HEK293 (cell line): Measurements from ENCODE around the gene RPL19.

Source experiments
- CTCF ChIA-PET: fragments of 350-600 bp; formaldehyde crosslinking; extraction: SDS; loops from one replicate; lab custom pipeline; 2021; ENCODE audit warnings: antibody characterized with exemption; lab: Yijun Ruan, JAX
- POLR2A ChIA-PET: fragments of 300-600 bp; formaldehyde crosslinking; extraction: SDS; loops from one replicate; lab custom pipeline; 2020; ENCODE audit warnings: antibody characterized with exemption, inconsistent platforms; lab: Yijun Ruan, JAX
- H3K27ac ChIP-seq: fragments of 200-500 bp; sonication (Bioruptor generic); 2 replicates; pipeline ENCODE4 v1.5.1; 2014; ENCODE audit warnings: low read depth, low read length, control low read depth, inconsistent platforms; ENCODE audit errors: extremely low read depth
- H3K36me3 ChIP-seq, 2 experiments: fragments of 200-500 bp in 1 of 2; sonication (Bioruptor generic) in 1 of 2; 1 replicate in 1 of 2; 2 replicates in 1 of 2; pipeline ENCODE4 v1.5.1; 2014 to 2017; ENCODE audit warnings: inconsistent platforms in 2 of 2, low read length in 2 of 2; ENCODE audit not compliant: control insufficient read depth in 2 of 2, insufficient read depth in 1 of 2
- H3K4me1 ChIP-seq: fragments of 200-500 bp; sonication (Bioruptor generic); 2 replicates; pipeline ENCODE4 v1.5.1; 2014; ENCODE audit warnings: mild to moderate bottlenecking, low read length, inconsistent platforms; ENCODE audit not compliant: control insufficient read depth, insufficient read depth
- H3K4me3 ChIP-seq: 2 replicates; pipeline ENCODE4 v1.5.1; 2011; ENCODE audit warnings: low read depth, mild to moderate bottlenecking, control low read depth, low read length, moderate library complexity
- H3K9me3 ChIP-seq: fragments of 200-500 bp; sonication (Bioruptor generic); 2 replicates; pipeline ENCODE4 v1.5.1; 2014; ENCODE audit warnings: low read depth, low read length, inconsistent platforms; ENCODE audit not compliant: control insufficient read depth, insufficient read depth
- CTCF ChIP-seq: fragments of 450-650 bp; formaldehyde crosslinking; IDR thresholded peaks from 2 replicates; pipeline ENCODE4 v1.5.1; 2016; ENCODE audit warnings: missing biosample characterization, missing genetic modification characterization
- FEZF1 ChIP-seq: fragments of 450-650 bp; formaldehyde crosslinking; IDR thresholded peaks from 2 replicates; pipeline ENCODE4 v1.5.1; 2016; ENCODE audit warnings: missing biosample characterization, missing genetic modification characterization
- HOXD13 ChIP-seq: sonication (generic); formaldehyde crosslinking; IDR thresholded peaks from 2 replicates; pipeline ENCODE4 v1.8.0; 2022; ENCODE audit warnings: missing genetic modification reagents, borderline replicate concordance
- IKZF3 ChIP-seq: fragments of 450-650 bp; IDR thresholded peaks from 2 replicates; pipeline ENCODE4 v1.5.0; 2018; ENCODE audit warnings: missing biosample characterization, mild to moderate bottlenecking, missing genetic modification characterization, moderate library complexity
- KLF16 ChIP-seq: fragments of 450-650 bp; formaldehyde crosslinking; IDR thresholded peaks from 2 replicates; pipeline ENCODE4 v1.5.1; 2017; ENCODE audit warnings: missing biosample characterization, missing genetic modification characterization
- MEIS1 ChIP-seq: sonication (generic); formaldehyde crosslinking; IDR thresholded peaks from 2 replicates; pipeline ENCODE4 v1.8.1; 2022; ENCODE audit warnings: missing genetic modification reagents, mild to moderate bottlenecking, borderline replicate concordance
- OVOL3 ChIP-seq: fragments of 450-650 bp; formaldehyde crosslinking; IDR thresholded peaks from 2 replicates; pipeline ENCODE4 v1.5.1; 2016; ENCODE audit warnings: missing biosample characterization, missing genetic modification characterization
- SALL2 ChIP-seq: fragments of 450-650 bp; formaldehyde crosslinking; IDR thresholded peaks from 2 replicates; pipeline ENCODE4 v1.5.0; 2017; ENCODE audit warnings: missing biosample characterization, mild to moderate bottlenecking, missing genetic modification characterization, borderline replicate concordance
- TCF7L2 ChIP-seq: IDR thresholded peaks from 2 replicates; pipeline ENCODE4 v1.6.1; 2011; ENCODE audit warnings: low read depth, mild to moderate bottlenecking, inconsistent platforms, low read length, moderate library complexity, borderline replicate concordance
- TRIM28 ChIP-seq: IDR thresholded peaks from 2 replicates; pipeline ENCODE4 v1.6.1; 2011; ENCODE audit warnings: low read length, control low read depth, borderline replicate concordance
- YY1 ChIP-seq: fragments of 450-650 bp; formaldehyde crosslinking; IDR thresholded peaks from 2 replicates; pipeline ENCODE4 v1.5.1; 2018; ENCODE audit warnings: missing biosample characterization, missing genetic modification characterization
- YY2 ChIP-seq: fragments of 450-650 bp; formaldehyde crosslinking; IDR thresholded peaks from 2 replicates; pipeline ENCODE4 v1.5.1; 2016; ENCODE audit warnings: missing biosample characterization, missing genetic modification characterization
- ZBTB26 ChIP-seq: fragments of 450-650 bp; formaldehyde crosslinking; optimal IDR thresholded peaks from 2 replicates; pipeline ENCODE3; 2016; ENCODE audit warnings: missing biosample characterization, mild to moderate bottlenecking, missing genetic modification characterization
- ZBTB7A ChIP-seq: fragments of 450-650 bp; formaldehyde crosslinking; IDR thresholded peaks from 2 replicates; pipeline ENCODE4 v1.5.1; 2016; ENCODE audit warnings: low read depth, missing biosample characterization, missing genetic modification characterization
- ZNF138 ChIP-seq: fragments of 450-650 bp; formaldehyde crosslinking; IDR thresholded peaks from 2 replicates; pipeline ENCODE4 v1.5.1; 2016; ENCODE audit warnings: missing biosample characterization, missing genetic modification characterization, borderline replicate concordance
- ZNF274 ChIP-seq, 2 experiments: fragments of 200-500 bp in 1 of 2; fragments of 450-650 bp in 1 of 2; sonication (Bioruptor generic) in 1 of 2; formaldehyde crosslinking in 1 of 2; IDR thresholded peaks; 2 replicates each; pipeline versions ENCODE4 v1.5.1 to v1.6.1; 2014 to 2016; ENCODE audit warnings: borderline replicate concordance in 1 of 2, inconsistent platforms in 1 of 2, low read length in 1 of 2, missing biosample characterization in 1 of 2, missing genetic modification characterization in 1 of 2
- ZNF366 ChIP-seq: fragments of 450-650 bp; formaldehyde crosslinking; conservative IDR thresholded peaks from 2 replicates; pipeline ENCODE4 v1.5.1; 2016; ENCODE audit warnings: missing biosample characterization, missing genetic modification characterization
- ZNF426 ChIP-seq: fragments of 450-650 bp; formaldehyde crosslinking; IDR thresholded peaks from 2 replicates; pipeline ENCODE4 v1.5.1; 2017; ENCODE audit warnings: missing biosample characterization, missing genetic modification characterization, mild to moderate bottlenecking, inconsistent platforms, moderate library complexity
- ZNF580 ChIP-seq: fragments of 450-650 bp; formaldehyde crosslinking; IDR thresholded peaks from 2 replicates; pipeline ENCODE4 v1.5.1; 2016; ENCODE audit warnings: missing biosample characterization, missing genetic modification characterization
- ZNF596 ChIP-seq: fragments of 450-650 bp; IDR thresholded peaks from 2 replicates; pipeline ENCODE4 v1.5.0; 2018; ENCODE audit warnings: missing biosample characterization, mild to moderate bottlenecking, missing genetic modification characterization, moderate library complexity
- ZNF600 ChIP-seq: fragments of 450-650 bp; formaldehyde crosslinking; IDR thresholded peaks from 2 replicates; pipeline ENCODE4 v1.5.1; 2016; ENCODE audit warnings: missing biosample characterization, missing genetic modification characterization
- ZNF610 ChIP-seq: fragments of 450-650 bp; formaldehyde crosslinking; IDR thresholded peaks from 2 replicates; pipeline ENCODE4 v1.5.1; 2016; ENCODE audit warnings: missing biosample characterization, missing genetic modification characterization, borderline replicate concordance
- ZNF629 ChIP-seq: fragments of 450-650 bp; formaldehyde crosslinking; IDR thresholded peaks from 2 replicates; pipeline ENCODE4 v1.5.1; 2017; ENCODE audit warnings: missing biosample characterization, missing genetic modification characterization
- ZNF664 ChIP-seq: fragments of 450-650 bp; formaldehyde crosslinking; IDR thresholded peaks from 2 replicates; pipeline ENCODE4 v1.5.1; 2016; ENCODE audit warnings: missing biosample characterization, missing genetic modification characterization
- ZNF747 ChIP-seq: fragments of 450-650 bp; formaldehyde crosslinking; IDR thresholded peaks from 2 replicates; pipeline ENCODE4 v1.5.1; 2016; ENCODE audit warnings: missing biosample characterization, missing genetic modification characterization
- ZNF837 ChIP-seq: fragments of 450-650 bp; formaldehyde crosslinking; IDR thresholded peaks from 2 replicates; pipeline ENCODE4 v1.5.1; 2016; ENCODE audit warnings: missing biosample characterization, missing genetic modification characterization
- ZNF843 ChIP-seq: fragments of 450-650 bp; formaldehyde crosslinking; IDR thresholded peaks from 2 replicates; pipeline ENCODE4 v1.5.1; 2016; ENCODE audit warnings: missing biosample characterization, missing genetic modification characterization
- TF ChIP-seq, protein P1 (sequence below): fragments of 450-650 bp; formaldehyde crosslinking; IDR thresholded peaks from 2 replicates; pipeline ENCODE4 v1.5.1; 2016; ENCODE audit warnings: missing biosample characterization, missing genetic modification characterization, low read depth
- TF ChIP-seq, protein P2 (sequence below): fragments of 450-650 bp; formaldehyde crosslinking; IDR thresholded peaks from 2 replicates; pipeline ENCODE4 v1.5.1; 2017; ENCODE audit warnings: missing biosample characterization, missing genetic modification characterization

RPL19 gene

DNA sequence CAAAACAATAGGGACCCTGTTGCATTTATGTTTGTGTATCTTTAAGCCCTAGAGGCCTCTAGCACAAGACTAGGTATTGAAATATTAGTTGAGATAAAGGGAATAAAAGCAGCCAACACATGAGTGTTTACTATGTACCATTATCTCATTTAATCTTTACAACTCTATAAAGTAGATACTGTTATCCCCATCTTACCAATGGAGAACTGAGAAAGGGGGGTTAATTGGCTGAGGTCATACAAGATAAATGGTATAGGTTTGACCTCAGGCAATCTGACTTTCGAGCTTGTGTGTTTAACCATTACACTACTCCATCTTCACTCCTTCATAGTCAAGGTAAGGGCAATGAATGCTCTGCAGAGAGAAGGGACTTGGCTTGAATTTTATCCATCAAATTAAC, 51.9 kb downstream of the RPL19 start:
- CTCF ChIA-PET = interaction anchor here (0.7 to 2.3 kb wide), 11 partner anchors 8 to 747 kb away, joined by 3 to 16 read pairs (median 6); no protein-coding TSS in a partner anchor
- TF ChIP-seq ZNF629 (tag by site-specific recombination) (peak; percentile 33; the same call in 1 of the 2 replicates), ZBTB7A (tag by site-specific recombination) (no peak), ZNF610 (no peak), KLF16 (tag by site-specific recombination) (peak; percentile 30; the same call in 1 of the 2 replicates), YY1 (tag by site-specific recombination) (no peak), IKZF3 (peak; percentile 41; the same call in 1 of the 2 replicates), TCF7L2 (peak; percentile 78; the same call in 1 of the 2 replicates), CTCF (no peak), FEZF1 (peak; percentile 65), TRIM28 (no peak), ZNF837 (tag by site-specific recombination) (no peak), ZNF426 (0 out of 2 replicates have a peak, but pooled peaks have one; percentile 5), ZNF366 (tag by site-specific recombination) (0 out of 2 replicates have a peak, but pooled peaks have one; percentile 16), ZNF580 (tag by site-specific recombination) (0 out of 2 replicates have a peak, but pooled peaks have one; percentile 33), ZNF600 (no peak), ZNF596 (tag by site-specific recombination) (no peak), OVOL3 (tag by site-specific recombination) (no peak), MEIS1 (CRISPR knock-in tag) (no peak), ZNF843 (tag by site-specific recombination) (peak; percentile 80), ZNF664 (tag by site-specific recombination) (peak; percentile 91), ZNF747 (tag by site-specific recombination) (no peak), ZNF274 (IDR thresholded peaks at IDR 0.05; ENCODE audit: low read length) (no peak), ZNF274 (tag by site-specific recombination; IDR thresholded peaks at IDR 0.05; ENCODE audit: borderline replicate concordance) (no peak), ZNF138 (tag by site-specific recombination) (no peak), YY2 (tag by site-specific recombination) (no peak), HOXD13 (CRISPR knock-in tag) (peak; percentile 92), SALL2 (no peak), ZBTB26 (tag by site-specific recombination) (no peak)
- TF ChIP-seq, protein P1, sequence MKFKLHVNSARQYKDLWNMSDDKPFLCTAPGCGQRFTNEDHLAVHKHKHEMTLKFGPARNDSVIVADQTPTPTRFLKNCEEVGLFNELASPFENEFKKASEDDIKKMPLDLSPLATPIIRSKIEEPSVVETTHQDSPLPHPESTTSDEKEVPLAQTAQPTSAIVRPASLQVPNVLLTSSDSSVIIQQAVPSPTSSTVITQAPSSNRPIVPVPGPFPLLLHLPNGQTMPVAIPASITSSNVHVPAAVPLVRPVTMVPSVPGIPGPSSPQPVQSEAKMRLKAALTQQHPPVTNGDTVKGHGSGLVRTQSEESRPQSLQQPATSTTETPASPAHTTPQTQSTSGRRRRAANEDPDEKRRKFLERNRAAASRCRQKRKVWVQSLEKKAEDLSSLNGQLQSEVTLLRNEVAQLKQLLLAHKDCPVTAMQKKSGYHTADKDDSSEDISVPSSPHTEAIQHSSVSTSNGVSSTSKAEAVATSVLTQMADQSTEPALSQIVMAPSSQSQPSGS (tag by site-specific recombination) = 0 out of 2 replicates have a peak, but pooled peaks have one; percentile 32
- TF ChIP-seq, protein P2, sequence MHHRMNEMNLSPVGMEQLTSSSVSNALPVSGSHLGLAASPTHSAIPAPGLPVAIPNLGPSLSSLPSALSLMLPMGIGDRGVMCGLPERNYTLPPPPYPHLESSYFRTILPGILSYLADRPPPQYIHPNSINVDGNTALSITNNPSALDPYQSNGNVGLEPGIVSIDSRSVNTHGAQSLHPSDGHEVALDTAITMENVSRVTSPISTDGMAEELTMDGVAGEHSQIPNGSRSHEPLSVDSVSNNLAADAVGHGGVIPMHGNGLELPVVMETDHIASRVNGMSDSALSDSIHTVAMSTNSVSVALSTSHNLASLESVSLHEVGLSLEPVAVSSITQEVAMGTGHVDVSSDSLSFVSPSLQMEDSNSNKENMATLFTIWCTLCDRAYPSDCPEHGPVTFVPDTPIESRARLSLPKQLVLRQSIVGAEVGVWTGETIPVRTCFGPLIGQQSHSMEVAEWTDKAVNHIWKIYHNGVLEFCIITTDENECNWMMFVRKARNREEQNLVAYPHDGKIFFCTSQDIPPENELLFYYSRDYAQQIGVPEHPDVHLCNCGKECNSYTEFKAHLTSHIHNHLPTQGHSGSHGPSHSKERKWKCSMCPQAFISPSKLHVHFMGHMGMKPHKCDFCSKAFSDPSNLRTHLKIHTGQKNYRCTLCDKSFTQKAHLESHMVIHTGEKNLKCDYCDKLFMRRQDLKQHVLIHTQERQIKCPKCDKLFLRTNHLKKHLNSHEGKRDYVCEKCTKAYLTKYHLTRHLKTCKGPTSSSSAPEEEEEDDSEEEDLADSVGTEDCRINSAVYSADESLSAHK (tag by site-specific recombination) = peak; percentile 35; the same call in 1 of the 2 replicates
- TF ChIP-seq, all 188 proteins: peak for 13
- H3K27ac ChIP-seq = peak overlapping the region; percentile 10
- POLR2A ChIA-PET = no interaction called here
- H3K4me1 ChIP-seq = peaks cover 19% of the 10 kb centered on the region
- peaks cover 4 to 19% of the 10 kb centered on the region in 2 experiments; a peak in 2 of 3 replicates for H3K36me3 ChIP-seq
- no peak overlapping the region for H3K4me3 ChIP-seq
- H3K9me3 ChIP-seq = no peaks in the 10 kb centered on the region
